Fibroblast of the conjunctiva (primary cell): ENCODE measurements around the gene SFXN5.

Experiments used
- DNase-seq: peaks from one replicate; pipeline ENCODE4 v3.0.0-alpha.2; 2010; ENCODE audit warnings: low read depth

Gene SFXN5

DNA sequence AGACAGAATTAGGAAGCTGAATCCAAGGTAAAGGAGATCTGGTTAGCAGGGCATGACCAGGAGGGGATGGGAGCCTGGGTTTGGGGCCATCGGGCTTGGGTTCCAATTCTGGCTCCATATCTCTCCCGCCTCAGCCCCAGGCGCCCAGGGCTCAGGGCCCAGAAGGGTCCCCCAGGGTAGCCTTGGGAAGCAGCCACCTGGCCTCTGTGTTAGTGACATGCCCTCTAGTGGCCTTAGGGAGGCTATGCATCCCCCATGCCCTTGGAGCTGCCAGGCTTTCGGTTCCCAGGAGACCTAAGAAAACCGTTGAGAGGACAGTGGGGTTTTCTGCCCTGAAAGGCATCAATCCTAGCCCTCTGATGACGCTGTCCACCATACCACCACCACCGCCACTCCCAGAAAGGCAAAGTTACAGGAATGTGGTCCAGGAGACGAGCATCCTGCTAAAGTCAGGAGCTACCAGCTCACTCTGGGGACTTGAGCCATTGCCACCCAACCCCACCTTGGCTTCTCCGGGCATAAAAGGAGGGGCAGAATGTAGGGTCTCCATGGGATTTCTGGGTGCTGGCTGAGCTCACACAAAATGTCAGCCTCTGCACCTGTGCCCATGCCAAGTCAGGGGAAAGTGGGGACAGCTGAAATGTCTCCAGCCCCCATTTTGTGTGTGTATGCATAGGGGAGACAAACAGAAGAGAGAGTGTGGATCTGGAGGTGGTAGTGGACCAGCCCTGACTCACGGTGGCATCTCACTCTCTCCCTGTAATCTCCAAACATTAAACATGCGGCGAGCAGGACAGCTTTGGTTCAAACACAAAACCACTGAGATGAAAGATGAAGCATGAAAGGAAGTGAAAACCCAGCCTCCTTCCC, 97.7 kb downstream of the SFXN5 start:
- peak; percentile 26 for DNase-seq

- DNase-seq, result no peak
Observed at GRCh38 chr2:72973137-72973535, 98.4 kb downstream of the SFXN5 start.

DNA sequence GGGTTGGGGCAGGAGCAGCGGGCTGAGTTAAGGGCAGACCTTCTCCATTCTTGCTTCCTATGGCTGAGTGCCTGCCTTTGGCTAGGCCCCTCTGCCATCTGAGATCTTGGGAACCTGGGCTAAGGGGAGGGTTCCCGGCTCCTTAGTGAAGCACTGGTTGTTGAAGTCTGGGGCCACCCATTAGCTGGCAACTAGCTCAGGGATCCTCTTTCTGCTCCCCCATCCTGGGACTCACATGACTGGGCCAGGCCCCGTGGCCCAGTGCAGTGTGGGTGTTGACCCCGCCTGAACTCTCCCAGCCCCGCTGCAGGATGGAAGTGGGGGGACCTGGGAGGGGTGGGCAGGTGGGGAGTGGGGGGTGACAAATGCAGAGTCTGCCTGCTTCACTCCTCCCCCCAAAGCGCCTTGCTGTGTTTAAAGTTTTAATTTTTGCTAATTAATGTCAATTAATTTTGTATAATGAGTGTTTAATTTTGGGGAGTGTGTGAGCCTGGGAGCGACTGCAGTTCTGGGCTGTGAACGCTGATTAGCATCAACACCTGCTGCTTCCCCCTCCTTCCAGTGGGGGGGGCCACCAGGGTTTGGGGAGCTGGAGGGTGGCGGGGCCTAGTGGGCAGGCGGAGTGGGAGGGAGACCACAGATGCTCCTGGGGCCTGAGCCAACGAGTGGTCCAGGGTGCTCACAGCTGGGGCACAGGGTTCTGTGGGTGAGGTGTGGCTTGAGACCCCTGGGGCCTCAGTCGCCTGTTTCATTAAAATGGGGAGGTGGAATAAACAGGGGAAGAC, 99.0 kb downstream of the SFXN5 start:
- DNase-seq, result no peak

- DNase-seq, result no peak
Observed at GRCh38 chr2:72971036-72971435, 100.5 kb downstream of the SFXN5 start.

- DNase-seq, result no peak
Observed at GRCh38 chr2:72969706-72970105, 101.8 kb downstream of the SFXN5 start.

DNA sequence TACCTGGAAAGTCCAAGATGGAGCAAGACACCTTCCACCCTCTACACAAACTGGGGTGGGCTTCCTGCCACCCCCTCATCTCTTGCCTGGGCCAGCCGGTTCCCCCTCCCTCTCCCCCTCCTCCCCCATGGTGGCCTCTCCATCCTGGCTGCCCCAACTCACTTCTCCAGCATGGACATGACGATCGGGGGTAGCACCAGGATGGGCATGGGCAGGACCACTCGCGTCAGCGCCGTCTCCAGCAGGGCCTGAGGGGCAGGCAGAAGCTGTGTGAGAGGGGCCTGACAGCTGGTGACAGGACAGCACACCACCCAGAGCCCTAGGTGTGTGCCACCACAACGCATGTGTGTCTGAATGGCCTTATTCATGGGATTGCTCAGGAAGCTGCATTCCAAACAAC, 103.2 kb downstream of the SFXN5 start:
- no peak for DNase-seq

DNA sequence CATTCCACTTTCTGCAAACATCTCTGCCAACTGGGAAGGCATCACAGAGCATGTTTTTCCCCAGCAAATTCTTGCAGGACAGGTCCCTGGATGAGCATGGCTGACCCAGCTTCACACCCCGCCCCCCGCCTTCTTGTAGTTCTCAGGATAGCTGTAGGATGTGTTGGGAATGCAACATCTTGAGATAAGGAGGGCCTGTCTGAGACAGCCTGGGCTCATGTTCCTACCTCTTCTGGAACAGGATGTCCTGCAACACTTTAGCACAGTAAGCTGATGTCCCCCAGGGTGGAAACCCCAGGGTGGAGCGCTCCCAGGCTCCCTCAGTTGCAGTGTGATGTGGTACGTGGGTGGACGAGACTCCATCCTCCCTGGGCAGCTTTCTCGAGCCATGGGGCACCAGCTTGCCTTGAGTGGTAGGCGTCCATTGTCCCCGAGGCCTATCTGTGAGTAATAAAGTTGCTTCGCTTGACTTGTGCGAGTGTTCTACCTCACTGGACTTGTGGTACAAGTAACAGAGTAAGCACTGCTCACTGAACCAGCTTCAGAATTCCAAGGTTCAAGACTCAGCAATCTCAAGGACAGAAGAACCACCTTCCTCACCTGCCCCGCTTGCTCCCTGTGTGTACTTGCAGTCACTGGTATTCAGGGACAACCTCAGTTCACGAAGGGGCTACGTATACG, 105.6 kb downstream of the SFXN5 start:
- no peak for DNase-seq

DNA sequence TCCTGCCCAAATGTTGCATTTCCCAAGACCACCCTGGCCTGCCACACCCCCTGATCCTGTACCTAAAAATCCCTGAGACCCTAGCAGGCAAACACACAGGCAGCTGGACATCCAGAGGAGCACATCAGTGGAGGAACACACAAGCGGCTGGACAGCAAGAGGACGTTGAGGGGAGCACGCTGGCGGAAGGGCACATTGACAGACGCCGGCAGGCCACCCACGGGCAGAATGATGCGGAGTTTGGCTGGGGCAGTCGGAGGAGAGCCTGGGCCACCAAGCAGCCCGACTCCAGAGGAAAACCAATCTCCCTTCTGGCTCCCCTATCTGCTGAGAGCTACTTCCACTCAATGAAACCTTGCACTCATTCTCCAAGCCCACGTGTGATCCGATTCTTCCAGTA, 106.5 kb downstream of the SFXN5 start:
- no peak for DNase-seq

DNA sequence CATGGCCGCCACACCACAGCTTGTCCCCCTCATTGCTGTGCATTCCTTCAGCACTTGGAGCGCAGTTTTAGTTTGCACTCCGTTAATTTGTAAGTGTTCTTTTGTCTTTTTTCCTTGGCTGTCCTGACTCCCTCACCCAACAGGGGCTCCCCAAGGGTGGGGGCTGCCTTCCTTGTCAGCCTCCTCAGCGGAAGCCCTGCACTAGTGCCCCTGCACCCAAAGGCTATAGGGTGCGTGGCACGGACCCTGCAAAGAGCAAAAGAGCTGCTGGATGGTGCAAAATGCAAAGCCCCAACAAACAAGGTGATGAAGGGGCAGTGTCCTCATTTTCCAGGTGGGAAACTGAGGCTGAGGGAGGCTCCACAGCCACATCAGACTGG, 107.4 kb downstream of the SFXN5 start:
- DNase-seq, result no peak

GRCh38 chr2:72963423-72964145, 107.9 kb downstream of the SFXN5 start:
- DNase-seq, result no peak

- no peak for DNase-seq
Observed at GRCh38 chr2:72962911-72963310, 108.6 kb downstream of the SFXN5 start.

- DNase-seq, result no peak
Observed at GRCh38 chr2:72961853-72962468, 109.6 kb downstream of the SFXN5 start.

- no peak for DNase-seq
Observed at GRCh38 chr2:72961036-72961720, 110.3 kb downstream of the SFXN5 start.

DNA sequence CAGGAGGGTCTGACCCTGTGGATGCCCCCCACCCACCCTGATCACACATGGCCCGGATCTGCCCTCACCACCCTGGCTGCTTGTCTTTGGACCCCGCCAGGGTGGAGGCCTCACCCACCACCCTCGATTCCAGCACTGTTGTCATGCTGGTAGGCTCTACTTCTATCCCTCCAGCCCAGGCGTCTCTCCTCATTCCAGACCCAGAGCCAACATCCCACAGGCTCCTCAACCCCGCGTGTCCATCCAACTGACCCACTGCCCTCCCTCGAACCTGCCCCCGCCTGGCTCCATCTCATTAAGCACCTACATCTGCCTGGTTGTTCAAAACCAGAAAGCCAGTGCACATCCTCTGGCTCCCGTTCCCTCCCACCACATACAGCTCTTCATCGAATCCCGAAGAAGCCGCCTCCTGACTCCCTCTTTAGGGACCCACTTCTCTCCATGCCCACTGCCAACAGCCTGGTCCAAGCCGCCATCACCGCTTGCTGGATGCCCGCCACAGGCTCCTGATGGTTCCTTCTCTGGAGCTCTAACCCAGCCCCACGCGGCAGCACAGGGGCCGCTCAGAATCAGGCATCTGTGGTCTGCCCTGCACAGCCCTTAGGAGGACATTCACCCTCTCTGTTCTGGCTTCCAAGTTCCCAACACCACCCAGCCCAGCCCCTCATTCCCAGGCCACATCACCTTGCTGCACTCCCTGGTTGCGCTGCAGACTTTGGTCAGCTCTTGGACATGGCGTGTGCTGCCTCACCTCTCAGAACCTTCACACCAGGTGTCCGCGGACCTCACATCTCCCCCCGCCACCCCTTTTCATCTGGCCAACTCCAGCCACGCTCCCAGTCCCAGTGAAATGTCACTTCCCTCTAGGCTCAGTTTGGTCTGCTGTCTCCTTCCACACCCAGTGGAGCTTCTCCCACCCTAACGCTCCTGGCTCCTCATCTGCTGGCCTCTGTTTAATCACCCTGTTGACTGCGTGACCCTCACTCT, 111.2 kb downstream of the SFXN5 start:
- DNase-seq, result no peak

DNA sequence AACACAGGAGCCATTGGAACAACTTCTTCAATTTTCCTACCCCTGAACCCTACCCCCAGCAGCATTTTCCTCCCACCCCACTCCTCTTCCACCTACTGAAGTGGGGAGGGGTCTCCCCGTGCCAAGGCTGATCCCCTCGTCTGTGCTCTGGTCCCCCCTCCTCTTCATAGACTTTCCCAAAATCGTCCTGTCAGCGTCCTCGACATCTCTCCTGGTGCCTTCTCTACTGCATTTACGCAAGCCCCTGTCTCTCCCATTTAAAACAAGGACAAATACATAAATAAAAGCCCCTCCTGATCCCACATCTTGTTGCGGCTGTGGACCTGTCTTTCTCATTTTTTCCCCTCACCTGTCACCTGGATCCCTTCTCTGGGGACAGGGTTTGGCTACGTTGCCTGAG, 112.0 kb downstream of the SFXN5 start:
- no peak for DNase-seq

GRCh38 chr2:72958542-72959385, 112.7 kb downstream of the SFXN5 start:
- no peak for DNase-seq

- no peak for DNase-seq
Observed at GRCh38 chr2:72956936-72957335, 114.6 kb downstream of the SFXN5 start.

- DNase-seq, result no peak
Observed at GRCh38 chr2:72956050-72956395, 115.5 kb downstream of the SFXN5 start.
